HG03097 (cell line): ENCODE measurements around the gene RANBP17.
"Not testable (repeated sequence)": the region's sequence is repeated elsewhere in the genome, so short reads cannot be mapped to it uniquely, and the experiment has no call there.

Source experiments
- ATAC-seq: cut with Tn5 transposase; IDR thresholded peaks from one replicate; pipeline ENCODE4 v1.9.1; 2021; ENCODE audit not compliant: unreplicated experiment, low FRiP score

Gene RANBP17

DNA sequence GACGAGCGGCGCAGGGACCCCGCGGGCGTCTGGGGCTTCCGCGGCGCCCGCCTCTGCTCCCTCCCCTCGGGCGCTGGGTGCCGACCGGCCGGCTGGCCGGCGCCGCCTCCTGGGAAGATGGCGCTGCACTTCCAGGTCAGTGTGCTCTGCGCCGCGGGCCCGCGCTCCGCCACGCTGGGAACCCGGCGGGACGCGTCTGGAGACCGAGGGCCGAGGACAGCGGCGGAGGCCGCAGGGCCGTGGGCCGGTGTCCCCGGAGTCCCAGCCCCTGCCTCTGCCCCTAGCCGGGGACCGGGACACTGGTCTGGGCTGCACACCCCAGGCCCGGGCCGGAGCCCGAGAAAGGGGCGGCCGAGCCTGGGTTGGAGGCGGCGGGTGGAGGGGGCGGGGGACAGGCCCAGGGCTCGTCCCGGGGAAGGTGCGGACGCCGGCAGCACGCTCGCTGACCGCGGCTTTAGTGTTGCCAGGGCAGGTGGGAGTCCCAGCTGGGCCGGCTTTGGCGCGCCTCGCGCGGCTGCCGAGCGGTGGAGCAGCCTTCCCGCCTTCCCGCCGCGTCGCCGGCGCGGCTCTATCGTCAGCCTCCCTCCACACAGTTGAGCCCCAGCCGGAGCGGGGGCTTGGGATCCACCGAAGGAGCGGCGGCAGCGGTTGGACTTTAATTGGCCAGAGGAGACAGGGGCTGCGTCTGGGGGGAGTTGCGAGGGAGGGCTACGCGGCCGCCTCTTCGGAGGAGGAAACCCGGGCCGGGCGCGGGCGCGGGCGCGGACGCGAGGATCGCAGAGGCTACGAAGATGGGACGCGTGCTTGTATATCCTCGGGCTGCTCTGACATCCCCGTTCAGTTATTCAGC lies at the start of gene RANBP17:
Gene RANBP17, plus strand, starts transcription at position 102 of the 850 bp plus-strand sequence.
- no peak for ATAC-seq

DNA sequence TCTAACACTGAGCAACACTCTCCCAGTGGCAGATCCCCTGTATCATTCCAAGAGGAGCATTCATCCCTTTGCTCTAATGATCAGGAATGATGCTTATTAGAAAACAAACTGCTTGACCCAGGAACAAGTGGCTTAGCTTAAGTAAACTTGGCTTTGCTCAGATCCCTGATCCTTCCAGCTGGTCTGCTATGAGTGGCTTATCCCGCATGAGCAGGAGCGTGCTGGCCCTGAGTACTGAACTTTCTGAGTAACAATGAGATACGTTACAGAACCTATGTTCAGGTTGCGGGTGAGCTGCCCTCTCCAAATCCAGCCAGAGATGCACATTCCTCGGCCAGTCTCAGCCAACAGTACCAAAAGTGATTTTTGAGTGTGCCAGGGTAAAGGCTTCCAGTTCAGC lies 48.6 kb upstream of the RANBP17 start:
- ATAC-seq = no peak

DNA sequence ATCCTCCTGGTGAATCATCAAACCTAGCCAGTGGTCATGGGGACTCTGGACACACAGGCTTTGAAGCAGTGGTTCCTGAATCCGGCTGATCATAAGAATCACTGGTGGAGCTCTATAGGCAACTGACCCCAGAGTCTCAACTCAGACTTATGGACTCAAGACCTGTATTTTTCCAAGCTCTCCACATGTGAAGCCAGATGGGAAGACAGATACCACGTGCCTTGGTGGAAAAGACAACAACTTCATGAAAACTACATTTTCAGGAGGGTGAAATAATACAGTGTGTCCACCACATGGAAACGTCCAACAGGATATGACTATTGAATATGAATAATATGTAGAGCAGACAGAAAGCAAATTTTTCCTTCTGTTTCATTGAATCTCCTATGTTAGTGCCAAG lies 44.6 kb upstream of the RANBP17 start:
- ATAC-seq = no peak

DNA sequence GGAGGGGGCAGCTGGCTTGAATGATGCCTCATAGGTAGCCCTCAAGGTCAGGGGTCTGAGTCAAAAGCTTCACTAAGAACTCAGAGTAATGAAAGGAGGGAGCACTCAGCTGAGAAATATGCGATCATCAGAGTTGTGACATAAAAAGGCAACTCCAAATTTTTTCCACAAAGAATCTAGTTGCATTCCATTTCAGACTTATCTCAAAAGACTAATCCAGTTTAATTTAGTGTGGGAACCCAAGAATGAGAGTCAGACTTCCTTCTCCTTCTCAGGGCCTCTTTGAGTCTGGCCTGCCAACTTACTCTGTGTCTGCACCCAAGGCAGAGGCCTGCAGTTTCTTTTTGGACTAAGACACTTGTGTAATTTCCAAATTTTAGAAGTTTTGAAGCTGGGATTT lies 43.6 kb upstream of the RANBP17 start:
- ATAC-seq = no peak

- ATAC-seq = no peak
These were observed 42.0 kb upstream of the RANBP17 start for GRCh38 chr5:170819824-170820223.

- no peak for ATAC-seq
These were observed 40.5 kb upstream of the RANBP17 start for GRCh38 chr5:170821257-170821800.

DNA sequence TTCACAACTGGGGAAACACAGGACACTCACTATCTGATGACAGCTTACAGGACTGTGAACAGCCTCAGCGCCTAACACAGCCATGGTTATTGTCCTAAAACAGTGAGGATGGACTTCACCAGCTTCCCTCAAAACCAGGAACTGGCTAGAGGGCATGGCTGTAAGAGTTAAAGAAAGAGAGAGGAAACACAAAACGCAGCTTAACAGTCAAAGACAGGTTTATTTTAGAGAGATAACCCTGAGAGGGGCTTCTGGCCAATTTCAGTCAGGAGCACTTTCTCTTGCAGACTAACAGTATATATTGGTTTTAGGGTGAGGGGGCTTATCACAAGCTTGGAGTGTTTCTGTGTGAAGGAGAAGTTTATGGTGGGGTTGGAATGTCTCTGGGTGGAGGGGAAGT lies 35.7 kb upstream of the RANBP17 start:
- ATAC-seq = no peak

- no peak for ATAC-seq
These were observed 29.6 kb upstream of the RANBP17 start for GRCh38 chr5:170832241-170832640.

DNA sequence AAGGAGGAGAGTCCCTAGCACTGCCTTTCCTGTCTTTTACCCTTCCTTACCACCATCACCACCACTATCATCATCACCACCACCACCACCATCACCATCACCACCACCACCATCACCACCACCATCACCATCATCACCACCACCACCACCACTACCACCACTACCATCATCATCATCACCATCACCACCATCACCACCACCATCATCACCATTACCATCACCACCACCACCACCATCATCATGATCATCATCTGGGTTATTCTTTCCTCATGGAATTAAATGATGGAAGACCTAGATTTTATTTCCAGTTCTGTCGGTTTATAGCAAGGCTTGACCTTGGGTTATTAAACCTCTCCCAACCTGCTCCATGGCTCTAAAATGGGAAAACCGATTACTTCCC lies 27.8 kb upstream of the RANBP17 start:
- not testable (repeated sequence) for ATAC-seq

- no peak for ATAC-seq
These were observed 25.6 kb upstream of the RANBP17 start for GRCh38 chr5:170836226-170836625.

DNA sequence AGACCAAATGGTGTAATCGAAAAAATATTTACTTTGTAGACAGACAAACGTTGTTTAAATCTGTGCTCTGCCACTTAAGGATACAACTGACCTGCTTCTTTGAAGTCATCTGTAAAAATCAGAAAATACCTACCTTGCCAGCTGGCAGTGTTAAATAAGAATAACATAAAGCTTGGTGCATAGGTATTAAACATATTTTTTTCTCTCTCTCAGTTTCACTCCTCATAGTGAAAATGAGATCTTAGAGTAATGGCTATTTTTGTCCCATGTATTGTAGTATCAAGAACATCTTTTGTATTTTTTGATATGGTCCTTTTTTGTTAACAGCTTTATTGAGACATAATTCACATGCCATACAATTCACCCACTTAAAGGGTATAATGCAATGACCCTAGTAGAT lies 17.9 kb upstream of the RANBP17 start:
- ATAC-seq = no peak

DNA sequence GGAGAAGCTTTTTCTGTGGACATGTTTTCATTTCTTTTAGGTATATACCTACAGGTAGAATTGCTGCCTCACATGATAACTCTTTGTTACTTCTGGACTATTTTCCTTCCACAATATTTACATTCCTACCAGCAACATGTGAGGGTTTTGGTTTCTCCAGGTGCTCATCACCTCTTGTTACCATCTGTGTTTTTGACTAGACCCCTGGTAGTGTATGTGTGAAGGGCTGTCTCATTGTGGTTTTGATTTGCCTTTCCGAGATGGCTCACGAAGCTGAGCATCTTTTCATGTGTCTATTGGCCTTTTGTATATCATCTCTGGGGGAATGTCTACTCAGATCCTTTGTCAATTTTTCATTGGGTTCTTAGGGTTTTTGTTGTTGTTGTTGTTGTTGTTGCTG lies 17.2 kb upstream of the RANBP17 start:
- ATAC-seq = no peak

DNA sequence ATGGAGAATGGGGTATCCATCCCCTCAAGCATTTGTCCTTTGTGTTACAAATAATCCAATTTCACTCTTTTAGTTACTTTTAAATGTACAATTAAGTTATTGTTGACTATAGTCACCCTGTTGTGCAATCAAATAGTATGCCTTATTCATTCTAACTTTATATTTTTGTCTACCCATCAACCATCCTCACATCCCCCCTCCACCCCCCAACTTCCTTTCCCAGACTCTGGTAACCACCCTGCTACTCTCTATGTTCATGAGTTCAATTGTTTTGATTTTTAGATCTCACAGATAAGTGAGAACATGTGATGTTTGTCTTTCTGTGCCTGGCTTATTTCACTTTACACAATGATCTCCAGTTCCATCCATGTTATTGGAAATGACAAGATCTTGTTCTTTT lies 15.4 kb upstream of the RANBP17 start:
- no peak for ATAC-seq

GRCh38 chr5:170846846-170847245 lies 15.0 kb upstream of the RANBP17 start:
- no peak for ATAC-seq

GRCh38 chr5:170848033-170848432 lies 13.8 kb upstream of the RANBP17 start:
- ATAC-seq = no peak

GRCh38 chr5:170849374-170849773 lies 12.4 kb upstream of the RANBP17 start:
- no peak for ATAC-seq

DNA sequence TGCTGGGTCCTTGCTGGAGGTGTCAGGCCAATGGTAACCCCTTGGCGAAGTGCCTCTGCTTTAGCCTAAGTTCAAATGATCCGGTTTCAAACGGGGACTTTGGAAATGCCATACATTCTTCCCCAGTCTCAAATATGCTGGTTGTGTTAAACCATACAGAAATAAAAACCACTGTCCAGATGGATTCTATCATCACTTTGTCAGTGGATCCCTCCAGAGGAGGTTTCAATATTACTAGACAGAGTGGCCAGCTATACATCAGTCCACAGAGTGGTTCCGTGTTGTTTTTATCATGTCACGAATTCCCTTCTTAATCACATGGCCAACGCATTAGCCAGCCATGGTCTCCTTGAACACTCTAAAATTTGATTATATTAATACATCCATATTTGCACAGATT lies 7.3 kb upstream of the RANBP17 start:
- no peak for ATAC-seq

DNA sequence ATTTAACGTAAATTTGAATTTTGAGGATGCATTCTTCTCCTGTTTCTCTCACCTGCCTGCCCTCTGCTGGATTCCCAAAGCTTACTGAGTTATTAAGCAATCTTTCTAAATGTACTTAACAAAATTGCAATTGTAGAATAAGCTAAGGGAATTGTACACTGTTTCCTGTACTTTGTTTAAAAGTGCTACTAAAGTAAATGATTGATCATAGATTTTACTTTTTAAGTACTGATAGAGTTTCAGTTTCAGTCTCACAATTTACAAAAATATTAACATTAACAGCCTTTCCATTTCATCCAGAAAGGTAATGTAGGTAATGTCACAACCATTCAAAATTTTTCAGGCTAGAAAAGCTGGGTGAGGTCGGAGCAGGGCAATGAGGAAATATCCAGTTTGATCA lies 4.8 kb upstream of the RANBP17 start:
- no peak for ATAC-seq

DNA sequence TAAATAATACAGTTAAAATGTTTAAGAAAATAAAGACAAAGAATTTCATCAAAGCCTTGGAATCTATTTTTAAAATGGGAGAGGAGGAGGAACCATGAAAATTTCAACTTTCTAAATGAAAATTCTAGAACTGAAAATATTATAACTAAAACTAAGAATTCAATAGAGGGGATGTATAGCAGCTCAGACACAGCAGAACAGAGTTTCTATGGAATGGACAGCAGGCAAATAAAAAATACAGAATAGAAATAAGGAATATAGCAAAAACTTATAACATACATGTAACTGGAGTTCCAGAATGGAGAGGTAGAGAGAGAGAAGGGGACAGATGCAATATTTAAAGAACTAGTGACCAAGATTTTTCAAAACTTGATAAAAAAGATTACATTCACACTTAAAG lies 1.4 kb upstream of the RANBP17 start:
- no peak for ATAC-seq

GRCh38 chr5:170860818-170861666 lies 776 bp upstream of the RANBP17 start:
- ATAC-seq = no peak

DNA sequence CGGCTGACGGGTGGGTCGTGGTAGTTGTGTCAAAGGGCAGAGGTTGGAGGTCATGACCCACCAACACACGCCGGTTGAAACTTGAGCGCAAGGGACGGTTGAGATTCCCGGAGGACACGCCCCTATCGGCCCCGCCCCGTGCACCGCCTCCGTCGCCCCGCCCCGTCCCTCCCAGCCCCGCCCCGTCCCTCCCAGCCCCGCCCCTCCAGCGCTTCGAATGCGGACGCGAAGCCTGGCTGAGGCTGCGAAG lies 226 bp upstream of the RANBP17 start:
- ATAC-seq = no peak

GRCh38 chr5:170863646-170864045 lies 1.8 kb downstream of the RANBP17 start:
- ATAC-seq = no peak
